Activated CD4-positive, alpha-beta T cell treated with anti-CD3 and anti-CD28 coated beads, Interleukin-2, Interleukin-6, amounts not matched to agents 100 ng/mL and 50 ng/mL, durations not matched to agents 16 hours and 8 hours (primary cell): Measurements from ENCODE around the gene PRR14.
"Not testable (repeated sequence)": the region's sequence is repeated elsewhere in the genome, so short reads cannot be mapped to it uniquely, and the experiment has no call there.

Experiments used
- DNase-seq: peaks from one replicate; pipeline ENCODE4 v3.0.0-alpha.2; 2020

The PRR14 gene

GRCh38 chr16:30650369-30651123 is at the start of gene PRR14:
Gene PRR14 (plus strand): TSS chr16:30650960. CDS start chr16:30651646, 686 bp downstream.
- peak; percentile 100 for DNase-seq

DNA sequence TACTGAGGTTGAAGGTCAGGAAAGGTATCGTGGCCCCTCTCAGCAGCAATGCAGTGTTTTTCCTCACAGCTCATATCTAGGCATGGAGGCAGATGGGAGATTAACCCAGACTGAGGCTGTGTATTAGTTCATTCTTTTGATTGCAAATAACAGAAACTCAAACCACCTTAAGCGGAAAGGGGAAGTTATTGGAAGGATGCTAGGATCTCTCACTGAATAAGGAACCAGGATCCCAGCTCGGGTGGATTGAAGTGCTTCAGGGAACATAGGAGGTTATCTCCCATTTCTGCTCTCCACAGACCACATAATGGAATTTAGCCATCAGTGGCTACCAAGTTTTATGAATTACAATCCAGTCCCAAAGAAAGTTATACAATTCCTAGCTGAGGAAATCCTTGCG is 48.8 kb upstream of the PRR14 start:
- DNase-seq: no peak

DNA sequence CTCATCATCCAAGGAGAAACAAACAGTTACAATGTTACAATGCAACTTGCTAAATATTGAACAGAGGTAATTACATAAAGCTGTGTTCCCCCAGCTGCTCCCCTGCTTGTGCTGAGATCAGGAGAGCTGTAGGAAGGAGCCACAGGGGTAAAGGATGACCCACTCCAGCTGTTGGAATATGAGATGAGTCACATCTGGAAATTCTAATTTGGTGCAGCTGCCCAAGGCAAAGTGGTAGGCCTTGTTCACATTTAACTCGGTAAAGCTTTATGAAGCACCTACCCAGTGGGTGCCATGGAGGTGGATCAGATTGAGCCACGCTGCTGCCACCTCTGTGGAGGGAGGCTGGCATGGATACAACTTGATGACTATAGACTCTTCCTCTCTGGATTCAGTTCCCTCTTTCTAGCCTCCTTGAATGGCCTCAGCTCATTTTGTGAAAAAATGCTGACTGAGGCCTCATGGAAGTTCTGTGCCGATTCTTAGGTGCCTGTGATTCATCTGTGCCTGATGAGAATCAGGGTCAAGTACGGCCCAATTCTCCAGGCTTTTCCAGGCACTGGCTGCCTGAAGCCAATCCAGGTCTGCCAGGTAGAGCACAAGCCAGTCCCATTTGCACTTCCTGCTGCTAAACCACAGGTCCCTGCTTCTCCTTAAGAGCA is 48.0 kb upstream of the PRR14 start:
- no peak for DNase-seq

DNA sequence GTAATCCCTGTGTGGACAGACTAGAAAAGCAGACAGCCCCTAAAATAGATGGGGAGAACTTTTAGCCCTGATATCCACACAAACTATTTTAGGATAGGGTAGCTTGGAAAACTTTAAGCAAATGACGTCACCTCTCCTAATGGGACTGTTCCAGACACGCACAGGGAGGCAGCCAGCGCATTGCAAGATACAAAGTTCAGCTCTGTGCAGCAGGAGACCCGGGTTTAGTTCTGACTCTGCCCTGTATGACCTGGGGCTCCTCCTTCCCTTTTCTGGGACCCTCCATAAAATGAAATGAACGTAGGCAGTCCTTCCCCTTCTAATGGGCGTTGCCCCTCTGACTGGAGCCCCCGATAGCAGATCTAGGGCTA is 46.8 kb upstream of the PRR14 start:
- DNase-seq: no peak

- DNase-seq: no peak
Measured at GRCh38 chr16:30604316-30604947, 46.3 kb upstream of the PRR14 start.

DNA sequence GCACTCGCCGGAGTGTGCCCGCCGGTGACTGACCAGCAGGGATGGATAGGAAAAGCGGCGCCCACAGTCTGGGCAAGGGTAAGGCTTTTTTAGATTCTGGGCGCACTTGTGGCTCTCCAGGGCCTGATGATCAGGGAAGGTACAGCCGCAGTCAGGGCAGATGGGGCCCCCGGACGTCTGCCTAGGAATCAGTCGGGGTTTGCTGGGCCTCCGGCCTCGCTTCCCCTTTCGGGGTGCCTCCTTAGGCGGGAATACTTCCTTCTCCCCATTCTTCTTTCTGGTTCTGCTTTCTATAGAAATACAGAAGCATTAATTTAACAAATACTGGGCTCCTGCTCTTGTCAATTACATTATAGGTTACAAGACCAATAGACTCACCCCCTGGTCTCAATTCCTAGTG is 45.6 kb upstream of the PRR14 start:
- DNase-seq: no peak

- no peak for DNase-seq
Measured at GRCh38 chr16:30606004-30606403, 44.8 kb upstream of the PRR14 start.

- peak; percentile 62 for DNase-seq
Measured at GRCh38 chr16:30609002-30609925, 41.5 kb upstream of the PRR14 start.

- DNase-seq: peak; percentile 97
Measured at GRCh38 chr16:30609926-30610839, 40.6 kb upstream of the PRR14 start, which contains the start of gene ZNF689. Gene ZNF689 (minus strand): TSS chr16:30610389. CDS start chr16:30610041, 348 bp downstream.

- peak; percentile 86 for DNase-seq
Measured at GRCh38 chr16:30615358-30616091, 35.2 kb upstream of the PRR14 start.

DNA sequence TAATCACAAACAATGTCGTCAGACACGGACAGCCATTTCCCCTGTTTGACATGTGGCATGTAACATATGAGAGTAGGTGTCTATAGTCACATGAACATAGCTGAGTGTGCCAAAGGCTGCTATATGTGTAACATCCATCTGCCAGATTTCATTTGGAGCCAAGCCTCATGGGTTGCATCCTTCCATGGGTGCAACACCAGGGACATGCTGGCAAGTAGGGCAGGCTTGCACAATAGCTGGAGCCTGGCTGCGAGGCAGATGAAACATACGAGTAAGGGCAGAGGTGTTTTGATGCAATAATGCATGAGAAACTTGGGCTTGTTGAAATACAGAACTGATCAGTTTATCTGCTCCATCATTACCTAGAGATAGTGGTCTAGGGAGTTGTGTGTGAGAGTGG is 31.6 kb upstream of the PRR14 start:
- no peak for DNase-seq

GRCh38 chr16:30619638-30620037 is 31.1 kb upstream of the PRR14 start:
- no peak for DNase-seq

DNA sequence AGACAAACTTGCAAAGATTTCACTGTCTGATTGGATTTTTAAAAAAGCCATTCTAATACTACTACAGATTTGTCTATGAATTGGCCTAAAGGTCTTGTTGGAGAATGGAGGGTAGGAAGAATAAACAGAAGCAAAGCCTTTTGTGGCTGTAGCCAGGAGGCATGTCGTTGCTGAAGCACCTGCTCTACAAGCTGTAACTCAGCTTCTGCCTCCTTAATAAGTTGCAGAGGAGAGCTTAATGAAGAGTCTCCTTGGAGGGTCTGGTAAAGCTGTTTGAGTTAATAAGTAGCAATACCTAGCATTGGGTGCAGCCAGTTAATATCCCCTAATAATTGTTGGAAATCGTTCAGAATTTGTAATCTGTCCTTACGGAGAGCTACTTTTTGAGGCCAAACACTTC is 30.6 kb upstream of the PRR14 start:
- DNase-seq: no peak

DNA sequence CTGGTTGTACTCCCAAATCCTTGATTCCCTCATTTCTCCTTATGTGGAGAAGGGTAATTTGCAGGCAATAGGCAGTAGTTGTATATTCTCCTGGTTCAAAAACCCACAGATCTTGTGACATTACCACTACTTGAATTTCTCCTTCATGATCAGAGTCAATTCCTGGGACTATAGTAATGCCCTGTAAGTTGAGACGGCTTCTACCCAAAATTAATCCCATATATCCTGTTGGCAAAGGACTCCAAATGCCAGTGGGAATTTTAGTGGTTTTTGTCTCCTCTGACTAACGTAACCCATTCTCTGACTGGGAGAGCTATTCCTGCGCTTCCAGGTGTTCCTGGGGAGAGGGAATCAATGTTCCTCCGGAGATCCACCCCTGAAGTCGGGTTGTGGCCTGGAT is 29.0 kb upstream of the PRR14 start:
- DNase-seq: no peak

- no peak for DNase-seq
Measured at GRCh38 chr16:30622455-30623032, 28.2 kb upstream of the PRR14 start.

GRCh38 chr16:30623536-30624283 is 27.1 kb upstream of the PRR14 start:
- DNase-seq: no peak

GRCh38 chr16:30626236-30626635 is 24.5 kb upstream of the PRR14 start:
- DNase-seq: no peak

GRCh38 chr16:30628628-30629540 is 21.9 kb upstream of the PRR14 start:
- peak; percentile 92 for DNase-seq

GRCh38 chr16:30632454-30632853 is 18.3 kb upstream of the PRR14 start:
- DNase-seq: not testable (repeated sequence)
